Pulmonary artery endothelial cell (primary cell): ENCODE measurements around the gene MUC20. TPM values are rescaled to one million over a fixed set of nuclear protein-coding genes. Genes with fewer than 3 reads are reported as not detected.
"Not testable (repeated sequence)": the region's sequence is repeated elsewhere in the genome, so short reads cannot be mapped to it uniquely, and the experiment has no call there.

Experiments used
- DNase-seq: peaks from one replicate; pipeline ENCODE4 v3.0.0-alpha.2; 2011; ENCODE audit warnings: low read depth, low spot score
- total RNA-seq: library from RNA; depleted of rRNA; stranded (reverse); fragments of >200 nt; gene quantifications from 2 replicates; pipeline ENCODE4 v1.2.3, GENCODE V29; 2014

MUC20 gene
- total RNA-seq, 1 donor from 2014 or later, result 0.20 TPM

DNA sequence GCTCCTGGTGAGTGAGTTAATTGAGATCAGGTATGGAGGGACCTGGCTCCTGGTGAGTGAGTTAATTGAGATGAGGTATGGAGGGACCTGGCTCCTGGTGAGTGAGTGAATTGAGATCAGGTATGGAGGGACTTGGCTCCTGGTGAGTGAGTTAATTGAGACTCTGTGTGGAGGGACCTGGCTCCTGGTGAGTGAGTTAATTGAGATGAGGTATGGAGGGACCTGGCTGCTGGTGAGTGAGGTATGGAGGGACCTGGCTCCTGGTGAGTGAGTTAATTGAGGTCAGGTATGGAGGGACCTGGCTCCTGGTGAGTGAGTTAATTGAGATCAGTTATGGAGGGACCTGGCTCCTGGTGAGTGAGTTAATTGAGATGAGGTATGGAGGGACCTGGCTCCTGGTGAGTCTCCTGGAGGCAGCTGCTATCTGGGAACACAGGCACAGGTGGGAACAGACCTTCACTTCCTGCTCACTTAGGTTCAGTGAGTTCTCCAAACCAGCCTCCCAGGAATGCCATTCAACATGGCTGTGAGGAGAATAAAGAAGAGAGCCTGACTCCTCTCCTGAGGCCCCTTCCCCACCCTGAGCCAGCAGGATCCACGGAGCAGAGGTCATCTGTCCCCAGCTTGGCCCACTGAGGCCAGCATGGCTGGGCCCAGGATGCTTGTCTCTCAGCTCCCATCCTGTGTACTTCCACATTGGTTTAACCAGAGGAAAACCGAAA lies 9.5 kb upstream of the MUC20 start:
- DNase-seq, result not testable (repeated sequence)

- no peak for DNase-seq
Observed at GRCh38 chr3:195711813-195712534, 8.8 kb upstream of the MUC20 start.

GRCh38 chr3:195712535-195712910 lies 8.3 kb upstream of the MUC20 start:
- not testable (repeated sequence) for DNase-seq

DNA sequence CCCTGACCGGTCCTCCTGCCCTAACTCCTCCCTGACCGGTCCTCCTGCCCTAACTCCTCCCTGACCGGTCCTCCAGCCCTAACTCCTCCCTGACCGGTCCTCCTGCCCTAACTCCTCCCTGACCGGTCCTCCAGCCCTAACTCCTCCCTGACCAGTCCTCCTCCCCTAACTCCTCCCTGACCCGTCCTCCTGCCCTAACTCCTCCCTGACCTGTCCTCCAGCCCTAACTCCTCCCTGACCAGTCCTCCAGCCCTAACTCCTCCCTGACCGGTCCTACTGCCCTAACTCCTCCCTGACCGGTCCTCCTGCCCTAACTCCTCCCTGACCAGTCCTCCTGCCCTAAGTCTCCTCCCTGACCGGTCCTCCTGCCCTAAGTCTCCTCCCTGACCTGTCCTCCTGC lies 7.6 kb upstream of the MUC20 start:
- not testable (repeated sequence) for DNase-seq

GRCh38 chr3:195714380-195715011 lies 6.3 kb upstream of the MUC20 start:
- DNase-seq, result no peak

GRCh38 chr3:195715134-195715533 lies 5.6 kb upstream of the MUC20 start:
- DNase-seq, result no peak

DNA sequence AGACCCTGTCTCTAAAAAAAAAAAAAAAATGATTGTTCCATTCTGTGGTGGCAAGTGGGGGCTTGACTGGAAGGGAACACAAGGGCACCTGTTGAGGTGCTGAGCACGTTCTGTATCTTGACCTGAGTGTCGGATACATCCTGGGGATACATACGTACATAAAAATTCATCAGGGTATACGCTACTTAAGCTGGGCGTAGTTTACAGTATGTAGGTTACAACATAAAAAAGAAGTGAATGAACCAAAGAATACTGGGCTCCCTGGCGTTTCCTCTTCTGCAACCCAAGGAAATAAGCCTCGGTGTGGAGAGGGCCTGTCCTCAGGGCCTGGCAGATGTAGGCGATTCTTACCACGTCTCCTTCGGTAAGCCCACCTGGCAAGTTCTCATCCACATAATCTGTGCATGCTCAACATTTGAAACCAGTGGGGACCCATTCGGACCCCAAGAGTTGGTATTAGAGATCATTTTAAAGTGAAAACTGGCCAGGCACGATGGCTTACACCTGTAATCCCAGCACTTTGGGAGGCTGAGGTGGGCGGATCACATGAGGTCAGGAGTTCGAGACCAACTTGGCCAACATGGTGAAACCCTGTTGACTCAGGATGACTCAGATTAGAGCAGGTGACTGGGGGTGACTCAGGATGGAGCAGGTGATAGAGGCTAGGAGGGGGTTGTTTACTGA lies 5.1 kb upstream of the MUC20 start:
- no peak for DNase-seq

DNA sequence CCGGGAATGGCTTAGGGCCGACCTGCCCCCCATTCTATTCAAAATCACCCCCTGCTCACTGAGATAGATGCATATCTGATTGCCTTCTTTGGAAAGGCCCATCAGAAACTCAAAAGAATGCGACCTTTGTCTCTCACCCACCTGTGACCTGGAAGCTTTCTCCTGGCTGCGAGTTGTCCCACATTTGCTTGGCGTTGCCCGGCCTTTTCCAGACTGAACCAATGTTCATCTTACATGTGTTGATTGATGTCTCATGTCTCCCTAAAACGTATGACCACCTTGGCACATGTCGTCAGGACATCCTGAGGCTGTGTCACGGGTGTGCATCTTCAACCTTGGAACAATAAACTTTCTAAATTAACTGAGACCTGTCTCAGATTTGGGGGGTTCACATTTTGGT lies 3.4 kb upstream of the MUC20 start:
- DNase-seq, result no peak

DNA sequence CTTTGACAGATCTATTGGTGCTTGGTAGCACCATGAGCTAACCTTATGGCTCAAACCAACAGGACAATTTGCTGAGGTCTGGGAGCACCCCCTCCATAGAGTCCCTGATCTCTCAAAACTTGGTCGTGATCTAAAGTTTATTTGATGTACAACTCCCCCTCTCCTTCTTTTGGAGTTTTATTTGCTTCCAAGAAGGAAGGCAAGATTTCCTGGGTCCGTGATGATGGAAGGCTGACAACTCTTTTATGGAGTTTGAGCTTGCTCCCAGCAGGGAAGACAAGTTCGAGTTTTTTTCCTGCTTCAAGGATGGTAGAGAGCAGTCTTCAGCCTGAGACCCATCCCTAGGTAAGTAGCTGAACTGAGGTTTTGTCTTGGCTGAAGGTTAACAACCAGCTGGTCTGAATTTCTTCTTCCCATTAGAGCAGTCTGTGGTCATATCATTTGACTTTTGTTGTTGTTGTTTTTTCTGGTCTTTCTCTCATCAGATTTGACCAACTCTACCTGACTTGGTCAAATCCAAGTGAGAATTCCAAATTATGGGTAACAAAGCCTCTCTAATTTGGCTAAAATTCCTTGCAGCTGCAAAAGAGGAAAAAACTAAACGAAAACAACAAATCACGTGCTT lies 2.8 kb upstream of the MUC20 start:
- no peak for DNase-seq

- DNase-seq, result no peak
Observed at GRCh38 chr3:195718477-195718984, 2.2 kb upstream of the MUC20 start.

DNA sequence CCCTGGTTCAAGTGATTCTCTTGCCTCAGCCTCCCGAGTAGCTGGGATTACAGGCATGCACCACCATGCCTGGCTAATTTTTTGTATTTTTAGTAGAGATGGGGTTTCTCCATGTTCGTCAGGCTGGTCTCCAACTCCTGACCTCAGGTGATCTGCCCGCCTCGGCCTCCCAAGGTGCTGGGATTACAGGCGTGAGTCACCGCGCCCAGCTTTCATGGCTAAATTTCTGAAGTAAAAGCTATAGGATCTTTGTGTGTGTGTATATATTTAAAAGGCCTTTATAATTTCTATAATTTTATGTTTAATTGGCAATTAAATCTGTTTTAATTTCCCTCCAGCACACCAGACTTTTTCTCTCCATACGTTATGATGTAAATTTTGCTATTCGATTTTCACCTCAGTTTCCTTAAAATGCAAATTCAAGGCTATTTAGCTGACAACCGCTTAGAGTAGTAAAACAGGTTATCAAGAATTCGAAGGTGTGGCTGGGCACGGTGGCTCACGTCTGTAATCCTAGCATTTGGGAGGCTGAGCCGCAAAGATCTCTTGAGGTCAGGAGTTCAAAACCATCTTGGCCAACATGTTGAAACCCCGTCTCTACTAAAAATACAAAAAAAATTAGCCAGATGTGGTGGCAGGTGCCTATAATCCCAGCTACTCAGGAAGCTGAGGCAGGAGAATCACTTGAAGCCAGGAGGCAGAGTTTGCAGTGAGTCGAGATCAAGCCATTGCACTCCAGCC lies 1.1 kb upstream of the MUC20 start:
- DNase-seq, result not testable (repeated sequence)

GRCh38 chr3:195722139-195722995 lies 1.6 kb downstream of the MUC20 start:
- not testable (repeated sequence) for DNase-seq

DNA sequence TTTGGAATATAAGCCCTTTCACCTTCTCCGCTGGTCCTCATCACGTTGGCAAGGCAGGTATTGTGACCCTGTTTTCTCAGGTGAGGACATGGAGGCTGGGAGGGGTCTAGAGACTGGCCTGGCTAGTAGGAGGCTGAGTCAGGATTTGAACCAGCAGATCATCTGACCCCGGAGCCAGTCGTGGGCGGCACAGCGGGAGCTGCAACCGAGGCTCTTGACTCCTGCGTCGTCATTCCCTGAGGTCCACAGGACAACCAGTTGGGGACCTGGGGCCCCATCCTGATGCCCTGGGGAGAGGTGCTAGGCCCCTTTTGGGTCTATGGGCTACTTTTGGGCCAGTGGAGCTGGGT lies 2.2 kb downstream of the MUC20 start:
- DNase-seq, result not testable (repeated sequence)

DNA sequence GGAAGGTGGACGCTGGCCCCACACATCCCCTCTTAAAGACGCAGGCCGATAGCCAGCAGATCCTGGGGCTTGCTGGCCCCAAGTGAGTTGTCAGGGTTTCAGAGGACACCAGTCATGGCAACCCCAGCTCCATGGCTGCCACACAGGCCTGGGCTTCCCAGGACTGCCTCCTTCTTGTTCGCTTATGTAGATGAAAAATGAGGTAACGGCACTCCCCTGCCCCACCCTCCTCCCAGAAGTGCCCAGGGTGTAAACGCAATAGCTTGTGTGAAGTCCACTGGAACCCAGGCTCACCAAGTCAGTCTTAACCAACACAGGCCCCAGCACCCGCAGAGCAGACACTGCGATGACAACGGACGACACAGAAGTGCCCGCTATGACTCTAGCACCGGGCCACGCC lies 3.6 kb downstream of the MUC20 start:
- DNase-seq, result not testable (repeated sequence)

GRCh38 chr3:195725916-195726740 lies 5.3 kb downstream of the MUC20 start:
- DNase-seq, result not testable (repeated sequence)

DNA sequence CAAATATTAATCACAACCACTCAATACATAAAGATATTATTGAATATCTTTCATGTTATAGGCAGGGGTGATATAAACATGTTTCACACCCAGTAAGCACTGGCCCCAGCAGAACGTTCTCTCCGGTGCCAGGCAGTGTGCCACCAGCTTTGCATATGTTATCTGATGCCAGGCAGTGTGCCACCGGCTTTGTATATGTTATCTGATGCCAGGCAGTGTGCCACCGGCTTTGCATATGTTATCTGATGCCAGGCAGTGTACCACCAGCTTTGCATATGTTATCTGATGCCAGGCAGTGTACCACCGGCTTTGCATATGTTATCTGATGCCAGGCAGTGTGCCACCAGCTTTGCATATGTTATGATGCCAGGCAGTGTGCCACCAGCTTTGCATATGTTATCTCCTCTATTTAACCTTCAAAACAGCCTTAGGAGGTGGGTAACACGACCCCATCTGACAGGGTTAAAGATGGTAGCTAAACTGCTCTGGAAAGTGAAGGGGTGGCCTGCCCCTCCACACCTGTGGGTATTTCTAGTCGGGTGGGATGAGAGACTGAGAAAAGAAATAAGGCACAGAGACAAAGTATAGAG lies 6.9 kb downstream of the MUC20 start:
- no peak for DNase-seq

GRCh38 chr3:195728789-195729188 lies 8.0 kb downstream of the MUC20 start:
- not testable (repeated sequence) for DNase-seq

- DNase-seq, result no peak
Observed at GRCh38 chr3:195729476-195730251, 8.9 kb downstream of the MUC20 start.
